GM18867 (cell line): ENCODE measurements around the gene TSPEAR.
"Not testable (repeated sequence)": the region's sequence is repeated elsewhere in the genome, so short reads cannot be mapped to it uniquely, and the experiment has no call there.

Source experiments
- ATAC-seq: cut with Tn5 transposase; IDR thresholded peaks from one replicate; pipeline ENCODE4 v1.9.1; 2021; ENCODE audit warnings: mild to moderate bottlenecking, moderate library complexity; ENCODE audit not compliant: unreplicated experiment

TSPEAR gene

DNA sequence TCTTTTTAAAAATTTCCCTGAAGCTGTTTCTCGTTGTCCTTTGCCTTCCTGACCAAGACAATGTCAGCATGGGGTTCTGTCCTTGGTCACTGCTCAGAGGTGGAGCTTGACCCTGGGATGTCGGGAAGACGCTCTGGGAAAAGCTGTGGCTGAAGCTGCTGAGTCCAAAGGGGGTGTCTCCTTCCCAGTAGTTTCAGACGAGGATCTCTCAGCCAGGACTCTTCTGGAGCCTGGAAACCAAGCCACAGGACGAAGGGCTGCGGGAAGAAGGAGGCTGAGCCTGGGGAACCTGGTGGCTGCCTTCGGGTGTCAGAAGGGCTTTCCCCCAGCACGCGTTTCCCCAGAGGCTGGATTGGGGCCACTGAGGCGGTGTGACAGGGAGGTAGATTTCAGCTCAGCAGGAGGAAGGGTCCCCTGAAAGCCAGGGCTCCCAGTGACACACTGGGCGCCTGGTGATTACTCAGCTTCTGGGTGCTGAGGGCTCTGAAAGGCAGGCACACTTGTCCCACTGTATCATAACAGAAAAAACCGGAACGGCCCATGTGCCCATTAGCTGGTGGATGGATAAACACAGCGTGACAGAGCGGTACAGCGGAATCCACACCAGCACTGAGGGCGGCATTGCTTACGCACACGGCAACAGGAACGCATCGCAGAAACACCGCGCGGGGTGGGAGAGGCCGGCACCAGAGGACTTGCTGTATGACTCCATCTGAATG is 24.4 kb downstream of the TSPEAR start:
- ATAC-seq, result no peak

DNA sequence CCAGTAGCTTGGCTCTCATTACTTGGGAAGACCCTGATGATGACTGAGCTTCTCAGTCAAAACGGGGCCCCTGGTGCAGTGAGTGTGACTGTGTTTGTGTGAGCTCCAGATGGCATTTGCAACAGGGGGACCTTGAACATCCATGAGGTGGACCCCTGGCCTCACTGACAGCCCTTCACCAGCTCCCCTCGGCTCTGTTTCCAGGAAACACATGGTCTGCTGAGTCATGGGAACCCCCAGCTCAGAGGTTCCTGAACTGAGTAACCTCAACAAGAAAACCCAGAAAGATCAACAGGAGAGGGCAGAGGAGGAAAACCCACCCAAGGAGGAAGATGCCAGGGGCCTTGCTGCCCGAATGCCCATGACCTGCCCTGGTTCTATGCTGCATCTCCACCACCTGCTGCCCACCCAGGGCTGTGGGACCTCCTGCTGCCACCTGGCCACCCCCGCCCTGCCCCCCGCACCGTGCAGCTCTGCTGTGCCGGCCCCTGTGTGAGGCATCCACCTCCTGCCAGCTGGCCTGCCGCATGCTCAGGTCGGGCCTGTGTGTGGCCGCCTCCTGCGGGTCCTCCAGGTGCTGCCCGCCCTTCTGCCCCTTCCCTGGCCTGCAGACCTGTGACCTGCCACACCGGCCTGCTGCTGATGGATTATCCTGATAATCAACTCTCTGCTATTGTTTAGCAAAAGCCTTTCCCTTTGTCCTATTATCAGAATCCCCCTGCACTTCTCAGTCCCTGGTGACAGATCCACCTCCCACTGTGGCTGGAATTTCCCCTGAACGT is 25.2 kb downstream of the TSPEAR start:
- ATAC-seq, result no peak

DNA sequence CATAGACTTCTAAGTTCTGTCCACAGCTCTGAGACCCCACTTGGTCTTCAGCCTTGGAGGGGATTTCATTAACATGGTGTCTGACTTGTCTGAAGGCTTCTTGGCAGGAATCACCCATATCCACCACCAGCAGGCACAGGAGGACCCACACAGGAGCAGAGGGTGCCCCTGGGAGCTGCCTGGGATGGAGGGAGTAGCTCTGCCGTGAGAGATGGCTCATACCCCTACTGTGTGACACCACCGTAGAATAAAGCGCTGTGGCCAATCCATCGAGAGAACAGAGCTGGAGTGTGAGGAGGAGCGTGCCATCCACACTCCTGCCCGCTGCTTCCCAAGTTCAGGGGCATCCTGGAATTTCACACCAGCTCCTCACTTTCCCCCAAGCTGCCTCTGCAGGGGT is 26.3 kb downstream of the TSPEAR start:
- ATAC-seq, result not testable (repeated sequence)

DNA sequence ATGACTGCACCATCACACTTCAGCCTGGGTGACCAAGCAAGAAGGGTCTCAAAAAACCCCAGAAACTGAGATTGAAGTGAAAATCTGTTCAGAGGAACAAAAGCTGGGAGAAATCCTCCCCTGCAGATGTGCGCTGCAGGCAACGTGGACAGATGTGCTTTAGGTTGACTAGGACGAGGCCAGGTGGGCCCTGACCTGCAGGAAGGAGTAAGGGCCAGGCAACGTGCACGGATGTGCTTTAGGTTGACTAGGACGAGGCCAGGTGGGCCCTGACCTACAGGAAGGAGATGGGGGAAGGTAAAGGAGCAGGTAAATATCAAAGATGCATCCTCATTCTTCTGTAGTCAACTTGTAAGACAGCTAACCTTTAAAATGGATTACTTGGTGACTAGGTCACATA is 26.9 kb downstream of the TSPEAR start:
- ATAC-seq, result no peak

DNA sequence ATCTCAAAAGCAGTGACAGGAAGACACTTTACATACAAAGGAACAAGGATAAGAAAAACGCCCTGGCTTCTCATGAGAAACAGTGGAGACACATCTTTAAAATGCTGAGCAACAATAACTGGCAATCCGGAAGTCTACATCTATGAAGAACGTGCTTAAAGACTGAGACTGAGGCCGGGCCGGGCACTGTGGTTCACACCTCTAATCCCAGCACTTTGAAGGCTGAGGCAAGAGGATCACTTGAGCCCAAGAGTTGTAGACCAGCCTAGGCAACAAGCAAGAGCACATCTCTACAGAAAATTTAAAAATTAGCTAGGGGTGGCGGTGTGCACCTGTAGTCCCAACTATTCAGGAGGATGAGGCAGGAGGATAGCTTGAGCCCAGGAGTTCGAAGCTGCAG is 27.3 kb downstream of the TSPEAR start:
- no peak for ATAC-seq

DNA sequence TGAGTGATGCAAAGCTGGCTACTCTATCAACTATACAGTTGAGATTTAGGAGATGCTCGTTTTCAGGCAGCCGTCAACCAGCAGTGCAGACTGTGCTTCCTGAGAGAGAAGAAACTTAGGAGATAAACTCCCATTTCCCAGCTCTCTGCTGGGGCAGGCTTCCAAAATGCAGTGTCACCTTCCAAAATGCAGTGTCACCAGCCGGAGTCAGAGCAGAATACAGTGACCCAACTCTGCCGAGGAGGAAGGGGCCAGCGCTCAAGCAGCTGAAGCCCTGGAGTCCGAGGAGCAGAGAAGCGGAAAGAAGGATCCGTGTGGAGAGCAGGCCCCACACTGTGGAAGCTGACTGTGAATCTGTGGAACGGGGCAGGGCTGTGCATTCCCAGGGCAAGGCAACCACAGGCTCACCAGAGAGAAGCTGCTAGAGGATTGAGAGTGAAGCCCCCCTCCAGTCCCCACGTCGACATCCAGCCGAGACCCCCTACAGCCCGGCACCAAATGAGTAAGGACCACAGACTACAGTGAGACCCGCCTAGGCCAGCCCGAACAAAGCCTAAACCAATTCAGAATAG is 28.7 kb downstream of the TSPEAR start:
- no peak for ATAC-seq

DNA sequence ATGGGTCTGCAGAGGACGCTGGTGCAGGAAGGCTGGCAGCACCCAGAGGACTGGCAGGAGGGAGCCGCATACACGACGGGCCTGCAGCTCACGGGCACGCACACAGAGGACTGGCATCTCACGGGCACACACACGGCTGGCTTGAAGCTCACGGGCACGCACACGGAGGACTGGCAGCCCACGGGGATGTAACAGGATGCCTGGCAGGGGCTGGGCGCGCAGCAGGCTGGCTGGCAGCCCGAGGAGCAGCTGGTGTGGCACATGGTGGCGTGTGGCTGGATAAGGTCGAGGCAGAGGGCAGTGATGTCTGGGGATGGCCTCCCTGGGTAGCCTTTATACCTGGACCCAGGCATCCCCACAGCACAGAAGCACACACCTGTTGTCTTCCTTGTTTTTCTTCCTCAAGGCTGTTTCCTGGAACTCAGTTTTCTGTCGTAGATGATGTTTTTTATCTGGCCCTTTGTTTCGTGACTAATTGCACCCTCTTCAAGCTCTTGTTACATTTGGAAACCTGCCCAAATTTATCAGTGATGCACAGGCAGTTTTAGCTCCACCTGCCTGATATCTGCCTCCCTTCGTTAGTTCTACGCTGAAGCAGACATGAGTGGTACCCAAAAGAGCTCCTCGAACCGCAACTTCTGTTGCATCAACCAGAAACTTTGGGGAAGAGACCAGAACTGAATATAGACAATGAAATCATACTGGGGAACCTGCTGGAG is 29.4 kb downstream of the TSPEAR start, which contains the start of gene KRTAP12-1:
Gene KRTAP12-1, minus strand, starts transcription at position 303 of the 719 bp plus-strand sequence. Its CDS starts 40 bp downstream, at position 263.
- ATAC-seq, result no peak

DNA sequence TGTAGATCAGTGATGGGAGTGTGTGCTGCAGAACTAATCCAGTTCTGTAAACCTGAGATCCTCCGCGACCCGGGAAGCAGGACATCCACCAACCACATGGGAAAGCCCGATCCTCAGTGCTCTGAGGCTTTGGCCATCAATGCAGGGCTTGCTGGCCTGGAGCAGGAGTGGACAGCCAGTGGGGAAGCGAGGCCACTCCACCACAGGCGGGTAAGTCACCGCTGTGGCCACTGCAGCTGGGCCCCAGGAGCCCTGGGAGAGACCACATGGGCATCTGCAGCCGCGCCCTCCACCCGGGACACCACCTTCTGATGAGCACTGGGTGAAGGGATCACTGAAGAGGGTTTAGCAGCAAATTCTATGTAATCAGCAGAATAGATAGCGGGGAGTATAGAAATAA is 30.2 kb downstream of the TSPEAR start:
- ATAC-seq, result no peak

DNA sequence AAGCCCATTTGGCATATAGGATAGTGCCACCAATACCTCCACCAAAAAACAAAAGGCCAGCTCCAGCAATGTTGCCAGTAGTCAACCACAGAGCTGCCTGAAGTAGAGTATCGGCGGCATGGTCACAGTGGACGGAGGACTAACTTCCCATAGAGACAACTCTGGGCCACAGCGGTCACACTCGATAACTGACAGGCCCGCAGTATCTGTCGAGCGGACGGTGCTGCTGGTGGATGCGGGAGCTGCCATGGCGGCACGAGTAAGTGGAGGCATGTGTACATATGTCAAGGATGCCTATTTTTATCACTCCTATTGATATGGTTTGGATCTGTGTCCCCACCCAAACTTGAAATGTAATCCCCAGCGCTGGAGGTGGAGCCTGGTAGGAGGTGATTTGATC is 33.5 kb downstream of the TSPEAR start:
- no peak for ATAC-seq

DNA sequence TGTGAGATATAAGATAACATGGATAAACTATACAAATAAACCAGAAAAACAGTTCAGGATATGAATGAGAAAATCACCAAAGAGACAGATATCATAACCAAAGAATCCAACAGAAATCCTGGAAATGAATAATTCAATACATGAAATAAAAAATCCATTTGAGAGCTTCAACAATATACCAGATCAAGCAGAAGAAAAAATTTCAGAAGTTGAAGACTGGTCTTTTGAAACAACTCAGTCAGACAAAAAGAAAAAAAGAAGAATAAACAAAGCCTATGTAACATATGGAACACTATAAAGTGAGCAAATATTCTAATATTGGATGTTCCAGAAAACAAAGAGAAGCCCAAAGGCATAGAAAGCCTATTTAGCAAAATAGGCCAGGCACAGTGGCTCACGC is 39.5 kb downstream of the TSPEAR start:
- ATAC-seq, result no peak

DNA sequence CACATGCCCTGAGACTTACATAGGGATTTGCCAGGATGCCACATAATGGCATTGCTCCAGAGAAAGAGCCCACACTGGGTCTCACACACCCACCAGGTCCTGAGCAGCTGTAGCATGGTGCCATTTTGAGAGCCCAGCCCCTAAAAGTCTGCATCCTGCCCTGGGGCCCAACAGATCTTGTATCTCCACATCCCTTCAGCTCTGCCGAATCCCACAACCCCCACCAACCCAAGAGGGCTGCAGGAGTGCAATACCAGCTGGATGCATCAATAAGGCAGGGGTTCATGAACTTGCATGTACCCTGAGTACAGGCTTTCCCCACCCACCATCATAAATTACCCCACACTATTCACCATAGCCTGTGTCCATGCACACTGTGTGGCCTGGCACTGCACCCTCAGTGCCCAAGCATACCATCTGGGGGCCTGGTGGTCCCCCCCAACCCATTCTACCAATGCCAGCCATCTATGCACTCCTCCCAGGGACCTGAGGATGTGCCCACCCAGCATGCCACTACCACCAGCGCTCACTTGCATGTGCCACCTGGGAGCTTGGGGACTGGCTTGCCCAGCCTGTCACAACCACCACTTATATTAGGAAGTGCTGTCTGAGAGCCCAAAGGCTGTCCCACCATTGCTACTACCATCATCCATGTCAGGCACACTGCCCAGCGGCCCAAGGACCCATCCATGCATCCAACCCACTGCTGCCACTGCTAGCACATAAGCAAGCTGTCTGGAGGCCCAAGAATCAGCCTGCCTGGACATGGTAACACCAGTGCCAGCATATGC is 40.5 kb downstream of the TSPEAR start:
- ATAC-seq, result no peak

DNA sequence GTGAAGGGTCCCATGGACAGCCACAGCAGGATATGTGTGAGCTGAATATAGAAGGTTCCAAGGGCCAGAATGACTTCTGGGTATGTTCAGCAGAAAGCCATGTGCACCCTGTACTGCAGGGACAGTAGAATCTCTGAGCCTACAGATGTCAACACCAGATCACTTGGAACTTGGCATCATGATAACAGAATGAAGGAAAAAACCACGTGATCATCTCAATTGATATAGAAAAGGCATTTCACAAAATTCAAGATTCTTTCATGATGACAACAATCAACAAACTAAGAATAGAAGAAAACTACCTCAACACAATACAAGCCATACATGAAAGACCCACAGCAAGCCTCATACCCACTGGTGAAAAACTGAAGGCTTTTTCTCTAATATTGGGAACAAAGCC is 43.8 kb downstream of the TSPEAR start:
- ATAC-seq, result no peak

DNA sequence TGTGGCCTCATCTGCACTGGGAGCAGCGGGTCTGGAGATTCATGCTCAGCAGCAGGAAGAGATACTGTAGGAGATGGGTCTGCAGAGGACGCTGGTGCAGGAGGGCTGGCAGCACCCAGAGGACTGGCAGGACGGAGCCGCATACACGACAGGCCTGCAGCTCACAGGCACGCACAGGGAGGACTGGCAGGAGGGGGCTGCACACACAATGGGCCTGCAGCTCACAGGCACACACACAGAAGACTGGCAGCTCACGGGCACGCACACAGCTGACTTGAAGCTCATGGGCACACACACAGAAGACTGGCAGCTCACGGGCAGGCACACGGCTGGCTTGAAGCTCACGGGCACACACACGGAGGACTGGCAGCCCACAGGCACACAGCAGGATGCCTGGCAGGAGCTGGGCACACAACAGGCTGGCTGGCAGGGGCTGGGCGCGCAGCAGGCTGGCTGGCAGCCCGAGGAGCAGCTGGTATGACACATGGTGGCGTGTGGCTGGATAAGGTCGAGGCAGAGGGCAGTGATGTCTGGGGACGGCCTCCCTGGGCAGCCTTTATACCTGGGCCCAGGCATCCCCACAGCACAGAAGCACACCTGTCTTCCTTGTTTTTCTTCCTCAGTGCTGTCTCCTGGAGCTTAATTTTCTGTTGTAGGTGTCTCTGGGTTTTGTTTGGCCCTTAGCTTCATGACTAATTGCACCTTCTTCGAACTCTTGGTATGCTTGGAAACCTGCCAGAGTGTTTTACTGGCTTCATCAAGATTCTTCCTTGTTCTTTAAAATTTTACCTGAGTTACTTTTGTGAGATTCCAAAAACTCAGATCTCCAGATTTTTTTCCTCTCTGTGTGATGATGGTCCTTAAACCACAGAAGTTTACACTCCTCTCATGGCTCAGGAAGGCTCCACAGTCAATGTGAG is 44.7 kb downstream of the TSPEAR start, which contains the start of gene KRTAP12-2:
Gene KRTAP12-2, minus strand, starts transcription at position 527 of the 920 bp plus-strand sequence. Its CDS starts 41 bp downstream, at position 486.
- ATAC-seq, result no peak

DNA sequence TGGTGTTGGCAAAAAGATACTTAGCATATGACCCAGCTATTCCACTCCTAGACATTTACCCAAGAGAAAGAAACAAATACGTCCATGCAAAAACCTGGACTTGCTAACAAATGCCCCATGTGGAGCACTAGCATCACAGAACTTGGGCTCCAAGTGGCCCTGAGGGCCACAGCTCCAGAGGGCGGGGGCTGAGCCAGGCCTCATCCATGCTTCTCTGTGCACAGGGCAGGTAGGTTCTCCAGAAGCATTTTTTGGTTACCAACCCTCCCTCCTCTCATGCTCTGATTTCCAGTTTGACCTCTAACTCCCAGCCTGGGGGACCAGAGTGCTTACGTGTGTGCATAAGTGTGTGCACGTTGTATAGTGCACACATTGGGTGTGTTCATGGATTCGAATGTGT is 46.7 kb downstream of the TSPEAR start:
- no peak for ATAC-seq

DNA sequence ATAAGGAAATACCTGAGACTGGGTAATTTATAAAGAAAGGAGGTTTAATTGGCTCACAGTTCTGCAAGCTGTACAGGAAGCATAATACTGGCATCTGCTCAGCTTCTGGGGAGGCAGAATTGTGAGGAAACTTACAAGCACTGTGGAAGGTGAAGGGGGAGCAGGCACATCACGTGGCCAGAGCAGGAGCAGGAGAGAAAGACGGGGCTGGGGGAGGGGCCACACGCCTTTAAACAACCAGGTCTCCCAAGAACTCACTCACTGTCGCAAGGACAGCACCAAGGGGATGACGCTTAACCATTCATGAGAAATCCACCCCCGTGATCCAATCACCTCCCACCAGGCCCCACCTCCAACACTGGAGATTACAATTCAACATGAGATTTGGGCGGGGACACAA is 49.8 kb downstream of the TSPEAR start:
- ATAC-seq, result not testable (repeated sequence)

DNA sequence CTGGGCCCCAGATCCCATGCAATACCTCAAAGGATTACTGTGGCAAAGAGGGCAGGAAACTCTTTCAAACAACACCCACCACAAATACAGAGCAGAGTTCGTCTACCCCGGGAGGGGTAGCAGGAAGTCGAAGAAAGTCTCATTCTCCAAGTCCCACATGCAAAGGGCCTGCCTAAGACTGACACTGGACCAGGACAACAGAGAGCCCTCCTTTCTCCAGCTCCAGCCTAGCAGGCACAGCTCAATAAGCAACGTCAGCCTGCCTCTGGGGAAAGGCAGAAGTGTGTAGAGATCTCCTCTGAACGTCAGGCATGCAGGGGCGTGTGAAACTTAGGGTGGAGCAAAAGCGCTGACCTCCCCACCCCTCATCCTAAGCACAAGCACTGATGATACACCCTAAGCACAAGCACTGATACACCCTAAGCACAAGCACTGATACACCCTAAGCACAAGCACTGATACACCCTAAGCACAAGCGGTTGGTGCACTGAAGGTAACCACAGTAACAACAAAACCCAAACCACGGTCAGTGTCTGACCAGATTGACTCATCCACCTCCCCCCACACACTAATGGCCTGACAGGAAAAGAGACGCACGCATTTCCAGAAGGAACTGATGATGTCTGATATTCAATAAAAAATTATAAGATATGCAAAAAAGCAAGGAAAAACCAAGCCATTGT is 52.3 kb downstream of the TSPEAR start:
- ATAC-seq, result no peak

DNA sequence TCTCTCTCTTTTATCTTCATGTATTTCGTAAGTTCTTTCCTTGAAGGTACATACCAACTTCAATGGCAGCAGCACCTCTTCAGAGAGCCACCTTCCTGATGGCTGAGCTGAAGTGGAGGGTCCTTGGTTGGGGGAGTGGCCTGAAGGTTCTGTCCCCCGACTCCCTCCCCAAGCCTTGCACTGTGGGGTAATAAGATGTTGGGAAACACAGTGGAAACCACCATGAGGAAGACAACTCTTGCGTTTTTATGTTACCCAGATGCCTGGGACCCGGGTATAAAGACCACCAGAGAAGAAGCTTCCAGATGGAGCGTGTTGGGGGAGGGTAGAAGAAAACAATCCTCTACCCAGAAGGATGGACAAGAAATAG is 52.8 kb downstream of the TSPEAR start:
- ATAC-seq, result no peak

DNA sequence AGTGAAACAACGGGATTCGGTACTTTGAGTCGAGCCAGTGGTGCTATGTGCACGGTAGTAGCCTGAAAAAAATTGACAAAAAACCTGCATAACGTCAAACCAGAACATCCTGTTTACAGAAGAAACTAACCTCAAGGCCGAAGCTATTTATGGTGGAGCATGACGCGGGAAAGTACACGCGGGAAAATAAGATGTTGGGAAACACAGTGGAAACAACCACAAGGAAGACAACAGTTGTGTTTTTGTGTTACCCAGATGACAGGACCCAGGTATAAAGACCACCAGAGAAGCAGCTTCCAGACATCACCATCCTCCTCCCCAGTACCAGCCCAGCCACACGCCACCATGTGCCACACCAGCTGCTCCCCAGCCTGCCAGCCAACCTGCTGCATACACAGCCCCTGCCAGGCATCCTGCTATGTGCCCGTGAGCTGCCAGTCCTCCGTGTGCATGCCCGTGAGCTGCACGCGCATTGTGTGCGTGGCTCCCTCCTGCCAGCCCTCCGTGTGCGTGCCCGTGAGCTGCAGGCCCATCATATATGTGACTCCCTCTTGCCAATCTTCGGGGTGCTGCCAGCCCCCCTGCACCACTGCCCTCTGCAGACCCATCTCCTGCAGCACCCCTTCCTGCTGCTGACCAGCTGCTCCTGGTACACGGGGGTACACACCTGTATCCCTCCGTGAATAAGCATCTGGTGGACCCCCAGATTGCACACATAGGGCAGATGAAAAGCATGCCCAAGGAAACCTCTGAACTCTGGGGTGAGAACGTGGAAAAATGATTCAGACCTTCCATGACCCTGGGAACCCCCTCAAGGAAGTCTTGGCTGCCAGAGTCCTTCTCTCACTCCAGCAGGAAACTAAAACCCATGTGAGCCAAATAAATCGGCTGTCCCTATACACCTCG is 53.5 kb downstream of the TSPEAR start, which contains the start of gene KRTAP12-3:
Gene KRTAP12-3, plus strand, starts transcription at position 298 of the 906 bp plus-strand sequence. Its CDS starts 48 bp downstream, at position 346.
- ATAC-seq, result no peak
